DOHH2 (cell line): ENCODE measurements around the gene CRYBG3.

Experiments
- H3F3A ChIP-seq: fragments of 200-600 bp; sonication (generic), shearing (Covaris generic); 2 replicates; pipeline ENCODE4 v1.6.0; 2016; ENCODE audit warnings: antibody characterized with exemption, mild to moderate bottlenecking; ENCODE audit not compliant: control insufficient read depth, insufficient read depth
- H3K27ac ChIP-seq: fragments of 200-600 bp; sonication (generic); 2 replicates; pipeline ENCODE4 v1.5.1; 2014; ENCODE audit warnings: low read depth, mild to moderate bottlenecking, low read length, moderate library complexity
- H3K27me3 ChIP-seq: fragments of 200-600 bp; sonication (generic); 2 replicates; pipeline ENCODE4 v1.6.1; 2014; ENCODE audit warnings: mild to moderate bottlenecking, low read length, mixed read lengths; ENCODE audit not compliant: control insufficient read depth
- H3K36me3 ChIP-seq: fragments of 200-600 bp; sonication (generic); 2 replicates; pipeline ENCODE4 v1.6.1; 2014; ENCODE audit warnings: mild to moderate bottlenecking, low read length, moderate library complexity, mixed read lengths; ENCODE audit not compliant: control insufficient read depth
- H3K4me1 ChIP-seq: fragments of 200-600 bp; sonication (generic); 2 replicates; pipeline ENCODE4 v1.6.1; 2014; ENCODE audit warnings: mild to moderate bottlenecking, low read length, mixed read lengths; ENCODE audit not compliant: control insufficient read depth
- H3K4me2 ChIP-seq: fragments of 200-600 bp; sonication (generic); 2 replicates; pipeline ENCODE4 v1.6.0; 2014; ENCODE audit warnings: mild to moderate bottlenecking, low read length, moderate library complexity
- H3K4me3 ChIP-seq: fragments of 200-600 bp; sonication (generic); 2 replicates; pipeline ENCODE4 v1.5.1; 2014; ENCODE audit warnings: mild to moderate bottlenecking, low read length, mixed read lengths
- H3K79me2 ChIP-seq: fragments of 200-600 bp; sonication (generic); 2 replicates; pipeline ENCODE4 v1.6.1; 2014; ENCODE audit warnings: mild to moderate bottlenecking, low read length, mixed read lengths; ENCODE audit not compliant: control insufficient read depth
- H3K9me2 ChIP-seq: fragments of 200-600 bp; sonication (generic); replicated peaks from 2 replicates; pipeline ENCODE4 v1.6.1; 2014; ENCODE audit warnings: mild to moderate bottlenecking, low read length, mixed read lengths; ENCODE audit not compliant: control insufficient read depth
- H3K9me3 ChIP-seq: fragments of 200-600 bp; sonication (generic); 2 replicates; pipeline ENCODE4 v1.6.1; 2014; ENCODE audit warnings: antibody characterized with exemption, low read length, mixed read lengths; ENCODE audit not compliant: control insufficient read depth, insufficient read depth
- H4K20me1 ChIP-seq: fragments of 200-600 bp; sonication (generic); 2 replicates; pipeline ENCODE4 v1.6.0; 2014; ENCODE audit warnings: low read depth, mild to moderate bottlenecking, antibody characterized with exemption, low read length, moderate library complexity; ENCODE audit not compliant: control insufficient read depth, insufficient read depth
- CTCF ChIP-seq: fragments of 200-600 bp; sonication (generic); IDR thresholded peaks from one replicate; pipeline ENCODE4 v1.5.1; 2014; ENCODE audit warnings: antibody characterized with exemption, mild to moderate bottlenecking, low read depth, low read length; ENCODE audit not compliant: poor library complexity, severe bottlenecking
- EZH2phosphoT487 ChIP-seq: fragments of 200-600 bp; sonication (generic); IDR thresholded peaks from 2 replicates; pipeline ENCODE4 v1.6.1; 2017; ENCODE audit warnings: borderline replicate concordance, mild to moderate bottlenecking, antibody characterized with exemption, low read length, moderate library complexity, mixed read lengths

CRYBG3 gene

GRCh38 chr3:97810779-97811390 is 10.9 kb upstream of the CRYBG3 start:
- H3K4me3 ChIP-seq = no peak overlapping the region
- H3K9me2 ChIP-seq = no peaks in the 10 kb centered on the region
- TF ChIP-seq CTCF = no peak
- no peak for TF ChIP-seq EZH2phosphoT487
- H3K79me2 ChIP-seq = no peaks in the 10 kb centered on the region
- H3K4me1 ChIP-seq = no peaks in the 10 kb centered on the region
- peaks cover 5% of the 10 kb centered on the region; the same call in 1 of the 2 replicates for H3K27me3 ChIP-seq
- no peaks in the 10 kb centered on the region for H3K9me3 ChIP-seq
- H4K20me1 ChIP-seq = no peaks in the 10 kb centered on the region
- no peak overlapping the region for H3K4me2 ChIP-seq
- no peak overlapping the region for H3K27ac ChIP-seq
- no peaks in the 10 kb centered on the region for H3K36me3 ChIP-seq
- no peaks in the 10 kb centered on the region for H3F3A ChIP-seq

- Histone ChIP-seq H3K4me2 (no peak overlapping the region), H3K9me3 (no peaks in the 10 kb centered on the region), H3F3A (no peaks in the 10 kb centered on the region), H3K4me1 (no peaks in the 10 kb centered on the region), H3K79me2 (no peaks in the 10 kb centered on the region), H4K20me1 (no peaks in the 10 kb centered on the region), H3K27me3 (0 out of 2 replicates have a peak, but pooled peaks cover 4% of the 10 kb centered on the region), H3K36me3 (no peaks in the 10 kb centered on the region), H3K27ac (no peak overlapping the region), H3K4me3 (no peak overlapping the region), H3K9me2 (no peaks in the 10 kb centered on the region)
- TF ChIP-seq CTCF = no peak
- no peak for TF ChIP-seq EZH2phosphoT487
Measured at GRCh38 chr3:97815149-97815917, 6.5 kb upstream of the CRYBG3 start.

DNA sequence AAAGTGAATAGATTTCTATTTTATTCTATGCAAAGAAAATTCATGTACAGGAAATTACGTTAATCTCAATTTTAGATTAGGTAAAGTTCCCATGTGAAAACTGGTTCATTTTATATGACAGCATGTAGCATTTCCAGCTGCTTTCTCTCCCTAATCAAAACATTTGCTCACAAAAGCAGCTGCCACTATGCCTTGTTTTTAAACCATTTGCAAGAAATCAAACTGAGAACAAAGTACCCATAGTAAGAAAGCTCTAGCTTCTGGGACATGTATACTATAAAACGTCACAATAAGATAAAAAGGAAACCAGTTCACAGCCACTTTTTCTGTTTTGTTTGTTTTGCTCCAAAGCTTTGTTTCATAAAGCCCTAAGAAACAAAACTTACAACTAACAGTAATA is 5.0 kb upstream of the CRYBG3 start:
- no peaks in the 10 kb centered on the region for H3F3A ChIP-seq
- no peak overlapping the region for H3K27ac ChIP-seq
- no peaks in the 10 kb centered on the region for H4K20me1 ChIP-seq
- no peaks in the 10 kb centered on the region for H3K9me2 ChIP-seq
- H3K9me3 ChIP-seq = no peaks in the 10 kb centered on the region
- no peaks in the 10 kb centered on the region for H3K79me2 ChIP-seq
- H3K36me3 ChIP-seq = no peaks in the 10 kb centered on the region
- peaks cover 14% of the 10 kb centered on the region for H3K27me3 ChIP-seq
- no peak overlapping the region for H3K4me3 ChIP-seq
- TF ChIP-seq CTCF (no peak), EZH2phosphoT487 (no peak)
- no peak overlapping the region for H3K4me2 ChIP-seq
- H3K4me1 ChIP-seq = no peaks in the 10 kb centered on the region
